GM19455 (cell line): ENCODE results near the gene ASCL1.

Experiments
- ATAC-seq: cut with Tn5 transposase; IDR thresholded peaks from one replicate; pipeline ENCODE4 v1.9.1; 2021; ENCODE audit not compliant: unreplicated experiment

ASCL1 gene

DNA sequence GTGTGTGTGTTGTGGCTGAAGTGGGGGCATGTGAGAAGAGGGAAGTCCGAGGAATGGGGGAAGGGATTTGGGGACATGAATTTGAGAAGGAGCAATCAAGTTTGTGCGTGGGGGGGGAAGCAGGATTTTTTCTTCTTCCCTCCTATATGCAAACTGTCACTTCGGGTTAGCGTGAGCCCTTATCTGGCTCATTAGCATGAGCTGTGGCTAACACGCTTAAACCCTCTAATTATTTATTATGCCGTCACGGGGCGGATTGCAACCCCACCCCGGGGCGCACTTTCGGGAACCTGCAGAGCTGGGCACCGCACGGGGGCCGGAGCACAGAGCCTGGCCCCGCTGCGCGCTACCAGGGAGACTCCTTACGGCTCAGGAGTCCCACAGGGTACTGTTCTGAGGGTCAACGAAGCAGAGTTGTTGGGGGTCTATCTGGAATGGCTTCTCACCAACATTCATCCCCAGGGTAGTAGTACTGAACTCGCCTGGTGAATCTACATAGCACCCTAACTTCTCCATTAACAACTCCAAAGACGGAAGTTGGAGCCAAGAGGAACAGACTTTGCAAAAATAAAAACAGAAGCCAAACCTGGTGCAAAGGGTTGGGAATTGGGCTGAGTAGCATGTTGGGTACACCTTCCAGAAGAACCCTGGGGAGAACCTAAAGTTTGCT, 6.4 kb upstream of the ASCL1 start:
- no peak for ATAC-seq

DNA sequence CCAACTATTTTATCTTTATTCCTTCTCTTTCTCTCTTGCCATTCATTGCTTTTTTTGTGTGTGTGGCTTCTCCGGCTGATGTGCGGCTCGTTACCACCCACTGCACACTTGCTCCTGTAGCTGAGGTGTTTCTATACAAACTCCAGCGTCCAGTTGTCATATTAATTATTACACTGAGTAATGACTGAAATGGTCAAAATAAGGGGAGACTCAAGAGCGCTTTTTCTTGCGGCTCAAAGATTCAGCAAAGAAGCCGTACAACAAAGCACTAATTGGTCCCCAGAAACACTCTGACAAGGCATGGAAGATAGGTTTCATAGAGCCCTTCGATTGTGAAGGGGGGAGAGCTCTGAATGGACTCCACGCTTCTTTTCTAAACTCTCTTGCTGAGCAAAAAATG, 5.6 kb upstream of the ASCL1 start:
- ATAC-seq: no peak

- ATAC-seq: no peak
Measured at GRCh38 chr12:102953221-102953620, 4.3 kb upstream of the ASCL1 start.

GRCh38 chr12:102954134-102954533, 3.3 kb upstream of the ASCL1 start:
- no peak for ATAC-seq

DNA sequence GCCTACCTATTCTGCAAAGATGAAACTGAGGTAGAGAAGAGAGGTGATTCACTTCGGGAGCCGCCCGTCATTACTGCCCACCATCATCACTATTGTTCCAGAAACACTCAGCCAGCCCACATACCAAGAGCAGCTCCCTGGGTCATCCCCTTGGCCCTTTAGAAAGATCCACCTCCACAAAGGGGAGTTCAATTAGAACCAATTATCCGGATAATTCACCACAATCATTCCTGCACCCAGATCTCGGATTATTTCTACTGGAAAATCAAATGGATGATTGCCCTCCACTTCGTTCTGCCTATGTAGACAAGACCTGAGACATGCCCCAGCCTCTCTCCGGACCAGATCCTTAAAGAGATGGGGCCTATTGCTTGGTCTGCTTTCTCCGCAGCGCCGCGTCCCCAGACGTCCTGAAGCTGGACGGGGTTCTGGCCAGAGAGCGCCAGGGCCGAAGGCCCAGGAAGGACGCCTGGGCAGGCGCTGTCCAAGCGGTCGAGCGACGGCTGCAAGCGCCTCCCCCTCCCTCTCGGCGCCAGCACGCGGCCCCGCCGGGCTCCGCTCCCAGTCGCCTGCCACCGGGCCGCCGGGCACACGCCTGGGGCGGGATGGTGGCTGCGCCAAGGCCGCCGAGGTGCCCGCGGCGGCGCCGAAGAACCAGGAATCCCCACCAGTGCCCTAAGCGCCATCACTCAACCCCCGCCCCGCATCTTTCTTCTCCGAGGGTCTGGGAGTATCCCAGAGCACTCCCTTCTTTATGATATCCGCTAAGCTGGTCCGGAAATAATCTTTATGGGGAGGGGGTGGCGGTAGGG, 1.3 kb upstream of the ASCL1 start:
- ATAC-seq: no peak

- no peak for ATAC-seq
Measured at GRCh38 chr12:102956738-102957327, 641 bp upstream of the ASCL1 start.

- peak; percentile 71 for ATAC-seq
Measured at GRCh38 chr12:102958073-102958829, 777 bp downstream of the ASCL1 start.

- ATAC-seq: no peak
Measured at GRCh38 chr12:102958830-102959176, 1.3 kb downstream of the ASCL1 start.

- no peak for ATAC-seq
Measured at GRCh38 chr12:102959391-102959790, 1.9 kb downstream of the ASCL1 start.

GRCh38 chr12:102960766-102961465, 3.4 kb downstream of the ASCL1 start:
- no peak for ATAC-seq

DNA sequence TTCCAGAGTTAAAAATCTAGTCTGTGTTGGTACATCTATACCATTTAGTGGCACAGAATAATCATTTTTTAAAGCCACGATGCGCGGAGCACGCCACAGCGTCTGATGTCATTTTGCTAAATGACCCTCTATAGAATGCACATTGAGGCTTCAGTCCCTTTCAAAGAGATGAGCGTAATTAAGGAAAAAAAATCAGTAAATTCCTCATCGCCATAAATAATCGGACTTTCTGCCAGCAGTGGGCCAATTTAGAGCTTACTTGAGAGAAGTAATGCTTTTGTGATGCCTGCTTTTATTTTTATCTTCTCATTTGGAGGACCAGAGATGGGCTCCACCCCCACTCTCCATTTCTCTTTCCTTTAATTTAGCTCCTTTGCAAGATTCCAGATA, 4.0 kb downstream of the ASCL1 start:
- ATAC-seq: no peak

DNA sequence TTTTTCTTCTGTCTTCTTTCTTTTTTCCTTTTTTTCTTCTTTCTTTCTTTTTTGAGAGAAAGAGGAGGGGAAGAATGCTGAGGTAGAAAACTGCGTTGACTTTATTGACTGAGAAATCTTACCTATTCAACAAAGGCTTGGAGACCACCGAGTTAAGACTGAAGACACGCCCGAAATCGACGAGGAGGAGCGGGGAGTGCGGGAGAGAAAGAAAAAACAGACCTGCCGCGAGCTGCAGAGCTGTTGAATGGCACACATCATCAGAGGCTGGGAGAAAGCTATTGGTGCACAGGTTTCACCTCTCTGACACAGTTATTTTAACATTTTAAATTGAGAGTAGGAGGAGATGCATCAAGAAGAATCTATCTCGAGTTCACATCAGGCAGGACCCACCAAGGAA, 5.1 kb downstream of the ASCL1 start:
- no peak for ATAC-seq

DNA sequence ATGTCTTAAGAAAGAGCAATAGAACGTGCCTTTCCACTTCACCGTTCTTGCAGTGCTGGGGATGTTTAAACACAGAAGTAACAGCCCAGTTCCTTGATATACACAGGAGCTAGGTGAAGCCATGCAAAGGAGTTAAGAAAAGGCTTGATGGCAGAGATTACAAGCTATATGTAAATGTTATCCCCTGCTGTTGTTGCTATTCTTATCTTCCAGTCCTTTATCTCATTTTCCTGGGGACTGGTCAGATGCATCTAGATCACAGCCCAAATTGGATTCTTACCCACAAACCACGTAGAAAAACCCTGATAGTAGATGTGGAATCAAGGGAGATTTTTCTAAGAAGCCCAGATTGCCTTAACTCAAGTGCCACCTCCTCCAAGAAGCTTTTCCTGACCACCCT, 5.5 kb downstream of the ASCL1 start:
- ATAC-seq: no peak

GRCh38 chr12:102963796-102964195, 6.3 kb downstream of the ASCL1 start:
- no peak for ATAC-seq

GRCh38 chr12:102964872-102965271, 7.4 kb downstream of the ASCL1 start:
- ATAC-seq: no peak

GRCh38 chr12:102965281-102966155, 8.0 kb downstream of the ASCL1 start:
- no peak for ATAC-seq

DNA sequence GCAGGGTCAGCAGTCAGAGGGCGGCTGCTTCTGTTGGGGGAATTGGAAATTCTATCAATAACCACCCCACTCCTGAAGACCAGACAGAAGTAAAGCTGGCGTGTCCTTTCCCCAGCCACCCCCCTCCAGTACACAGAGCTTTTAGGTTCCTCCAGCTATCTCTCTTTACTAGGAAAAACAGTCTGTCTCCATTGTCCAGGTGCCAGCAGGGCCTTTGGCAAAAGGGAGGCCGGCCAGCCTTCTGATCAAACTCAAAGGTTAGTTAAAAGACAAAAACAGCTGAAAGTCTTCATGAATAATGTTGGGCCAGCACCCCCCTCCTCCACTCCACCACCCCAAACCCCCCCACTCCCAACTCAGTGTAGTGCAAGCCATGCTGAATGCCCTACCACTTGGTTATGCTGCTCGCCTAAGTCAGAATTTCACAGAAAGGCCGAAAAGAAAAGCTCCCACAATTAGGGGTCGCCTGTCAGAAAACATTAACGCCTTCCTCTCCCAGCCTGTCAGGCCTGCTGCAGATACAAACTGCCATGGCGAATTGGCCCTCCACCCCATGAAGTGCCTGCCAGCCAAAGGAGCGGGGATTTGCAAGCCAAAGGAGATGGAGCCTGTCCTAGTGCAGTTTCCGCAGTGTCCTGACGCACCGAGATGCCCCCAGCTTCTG, 8.9 kb downstream of the ASCL1 start:
- no peak for ATAC-seq

GRCh38 chr12:102970780-102971179, 13.3 kb downstream of the ASCL1 start:
- ATAC-seq: no peak

GRCh38 chr12:102971227-102971626, 13.8 kb downstream of the ASCL1 start:
- ATAC-seq: no peak

DNA sequence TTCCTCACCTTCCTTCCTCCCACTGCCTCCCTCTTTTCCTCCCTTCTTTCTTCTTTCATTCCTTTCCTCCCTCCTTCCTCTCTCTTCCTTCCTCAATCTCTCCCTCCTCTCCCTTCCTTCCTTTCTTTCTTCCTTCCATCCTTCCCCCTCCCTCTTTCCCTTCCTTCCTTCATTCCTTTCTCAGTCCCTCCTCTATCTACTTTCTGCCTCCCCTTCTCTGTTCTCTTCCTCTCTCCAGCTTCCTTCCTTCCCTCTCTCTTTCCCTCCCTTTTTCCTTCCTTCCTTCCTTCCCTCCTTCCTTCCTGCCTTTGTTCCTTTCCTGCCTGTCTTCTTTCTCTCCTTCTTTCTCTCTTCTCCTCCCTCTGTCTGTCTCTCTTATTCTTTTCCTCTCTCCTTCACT, 16.1 kb downstream of the ASCL1 start:
- no peak for ATAC-seq
